Measurements from ENCODE around the gene LSAMP. TPM values are rescaled to one million over a fixed set of nuclear protein-coding genes. Genes with fewer than 3 reads are reported as not detected.

Gene LSAMP
- total RNA-seq, 1 experiment from 2014 or later = 5.7 TPM

GRCh38 chr3:115789481-115789880, 655.8 kb downstream of the LSAMP start:
- H3K4me3 Mint-ChIP-seq = no peak overlapping the region
- ATAC-seq = no peak
- no peak overlapping the region for H3K27ac Mint-ChIP-seq
- H3K36me3 Mint-ChIP-seq = peaks cover 16% of the 10 kb centered on the region; the same call in 1 of the 2 replicates
- no peak for DNase-seq (ENCODE audit: low spot score)
- TF ChIP-seq ZBTB43 (CRISPR knock-in tag; IDR thresholded peaks at IDR 0.05) = no peak
- no peak for TF ChIP-seq CBFB (CRISPR knock-in tag; IDR thresholded peaks at IDR 0.05; ENCODE audit: low read depth)
- no peak for TF ChIP-seq ZSCAN18 (CRISPR knock-in tag; IDR thresholded peaks at IDR 0.05)
- no peak for TF ChIP-seq ZNF671 (CRISPR knock-in tag; IDR thresholded peaks at IDR 0.05)
- TF ChIP-seq ATF1 (CRISPR knock-in tag; IDR thresholded peaks at IDR 0.05) = no peak
- no peak for TF ChIP-seq ZNF138 (CRISPR knock-in tag; conservative IDR thresholded peaks at IDR 0.05)
- TF ChIP-seq NFYB (CRISPR knock-in tag; conservative IDR thresholded peaks at IDR 0.05; ENCODE audit: low read depth) = no peak
- TF ChIP-seq SOX15 (CRISPR knock-in tag; IDR thresholded peaks at IDR 0.05) = no peak
- no peak for TF ChIP-seq FOXK1 (CRISPR knock-in tag; IDR thresholded peaks at IDR 0.05)
- TF ChIP-seq ARID4B (CRISPR knock-in tag; IDR thresholded peaks at IDR 0.05; ENCODE audit: borderline replicate concordance) = no peak
- TF ChIP-seq TCF7 (CRISPR knock-in tag; IDR thresholded peaks at IDR 0.05; ENCODE audit: low read depth) = no peak
- no peak for TF ChIP-seq CREM (CRISPR knock-in tag; IDR thresholded peaks at IDR 0.05)
- TF ChIP-seq SMAD4 (CRISPR knock-in tag; IDR thresholded peaks at IDR 0.05) = no peak
- TF ChIP-seq AR (CRISPR knock-in tag; IDR thresholded peaks at IDR 0.05) = no peak
- no peak for TF ChIP-seq ESRRA (CRISPR knock-in tag; IDR thresholded peaks at IDR 0.05; ENCODE audit: borderline replicate concordance)
- no peak for TF ChIP-seq ZNF121 (CRISPR knock-in tag; IDR thresholded peaks at IDR 0.05)
- no peak for TF ChIP-seq MXD4 (CRISPR knock-in tag; IDR thresholded peaks at IDR 0.05; ENCODE audit: borderline replicate concordance)
- CTCF ChIA-PET = no interaction called here
- H3K4me1 Mint-ChIP-seq = peaks cover 40% of the 10 kb centered on the region
- peaks cover 24% of the 10 kb centered on the region for H3K9me3 Mint-ChIP-seq
- POLR2A ChIA-PET = no interaction called here
- H3K27me3 Mint-ChIP-seq (ENCODE audit: low read depth) = no peaks in the 10 kb centered on the region
